Endothelial cell of umbilical vein (primary cell): Measurements from ENCODE around the gene WARS2.

ENCODE experiments used
- CTCF ChIP-seq, 2 donors: IDR thresholded peaks; 1 replicate in 1 of 2; 2 replicates in 1 of 2; pipeline ENCODE4 v1.5.1; 2011; ENCODE audit warnings: low read length in 2 of 2, mild to moderate bottlenecking in 2 of 2, moderate library complexity in 2 of 2, control low read depth in 1 of 2, inconsistent platforms in 1 of 2, low read depth in 1 of 2; ENCODE audit not compliant: insufficient read depth in 1 of 2; ENCODE audit errors: extremely low read depth in 1 of 2
- POLR2A ChIP-seq: IDR thresholded peaks from 2 replicates; pipeline ENCODE4 v1.6.1; 2012; ENCODE audit warnings: low read depth, mild to moderate bottlenecking, control low read depth, low read length
- POLR2AphosphoS5 ChIP-seq: IDR thresholded peaks from 2 replicates; pipeline ENCODE4 v1.6.1; 2012; ENCODE audit warnings: low read depth, mild to moderate bottlenecking, control low read depth, low read length, moderate library complexity; ENCODE audit not compliant: insufficient read depth
- TF ChIP-seq, protein P1 (sequence below): IDR thresholded peaks from 2 replicates; pipeline ENCODE4 v1.6.1; 2011; ENCODE audit not compliant: insufficient read depth, insufficient read length

DNA sequence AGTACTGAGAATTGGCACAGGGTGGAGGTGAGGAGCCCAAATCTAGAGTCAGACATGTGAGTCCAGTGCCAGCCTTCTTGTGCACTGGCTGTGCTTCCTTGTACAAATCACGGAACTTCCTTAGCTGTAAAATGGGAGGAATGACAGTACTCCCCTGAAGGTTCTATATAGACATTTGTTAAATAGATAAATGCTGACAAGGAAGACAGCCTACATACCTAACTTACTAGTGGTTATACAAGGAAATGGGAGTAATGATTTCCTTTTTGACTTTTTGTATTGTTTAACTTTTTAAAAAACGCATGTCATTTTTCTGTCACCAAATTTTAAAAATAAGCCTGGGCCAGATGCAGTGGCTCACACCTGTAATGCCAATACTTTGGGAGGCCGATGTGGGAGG, 50.2 kb downstream of the WARS2 start:
- TF ChIP-seq CTCF (IDR thresholded peaks at IDR 0.05; ENCODE audit: extremely low read depth in 1 of 2, insufficient read depth in 1 of 2, low read depth in 1 of 2, low read length in 2 of 2) (no peak), POLR2AphosphoS5 (no peak), POLR2A (no peak)
- TF ChIP-seq, protein P1, sequence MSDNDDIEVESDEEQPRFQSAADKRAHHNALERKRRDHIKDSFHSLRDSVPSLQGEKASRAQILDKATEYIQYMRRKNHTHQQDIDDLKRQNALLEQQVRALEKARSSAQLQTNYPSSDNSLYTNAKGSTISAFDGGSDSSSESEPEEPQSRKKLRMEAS: no peak
